ENCODE data around the gene NIPA2.

DNA sequence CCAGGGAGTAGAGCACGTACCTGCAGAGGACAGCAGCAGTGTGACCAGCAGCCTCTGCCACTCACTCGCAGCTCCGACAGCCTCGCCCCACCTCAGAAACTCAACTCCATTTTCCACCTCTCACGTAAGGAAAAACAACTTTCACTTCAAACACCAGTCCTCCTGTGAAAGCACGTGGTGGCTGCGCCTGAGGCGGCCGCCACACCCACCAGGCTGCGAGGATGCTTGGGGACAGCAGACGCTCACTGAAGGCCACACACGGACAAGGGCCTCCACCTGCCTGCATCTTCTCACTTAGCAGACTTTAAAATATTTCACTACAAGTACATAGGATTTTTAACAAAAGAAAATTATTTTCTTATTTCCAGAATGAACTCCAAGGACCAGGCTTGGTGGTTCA lies 73.8 kb downstream of the NIPA2 start:
- TF ChIP-seq, protein P1, sequence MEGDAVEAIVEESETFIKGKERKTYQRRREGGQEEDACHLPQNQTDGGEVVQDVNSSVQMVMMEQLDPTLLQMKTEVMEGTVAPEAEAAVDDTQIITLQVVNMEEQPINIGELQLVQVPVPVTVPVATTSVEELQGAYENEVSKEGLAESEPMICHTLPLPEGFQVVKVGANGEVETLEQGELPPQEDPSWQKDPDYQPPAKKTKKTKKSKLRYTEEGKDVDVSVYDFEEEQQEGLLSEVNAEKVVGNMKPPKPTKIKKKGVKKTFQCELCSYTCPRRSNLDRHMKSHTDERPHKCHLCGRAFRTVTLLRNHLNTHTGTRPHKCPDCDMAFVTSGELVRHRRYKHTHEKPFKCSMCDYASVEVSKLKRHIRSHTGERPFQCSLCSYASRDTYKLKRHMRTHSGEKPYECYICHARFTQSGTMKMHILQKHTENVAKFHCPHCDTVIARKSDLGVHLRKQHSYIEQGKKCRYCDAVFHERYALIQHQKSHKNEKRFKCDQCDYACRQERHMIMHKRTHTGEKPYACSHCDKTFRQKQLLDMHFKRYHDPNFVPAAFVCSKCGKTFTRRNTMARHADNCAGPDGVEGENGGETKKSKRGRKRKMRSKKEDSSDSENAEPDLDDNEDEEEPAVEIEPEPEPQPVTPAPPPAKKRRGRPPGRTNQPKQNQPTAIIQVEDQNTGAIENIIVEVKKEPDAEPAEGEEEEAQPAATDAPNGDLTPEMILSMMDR (IDR thresholded peaks at IDR 0.05): no peak
- TF ChIP-seq EP300 (IDR thresholded peaks at IDR 0.05; ENCODE audit: low read depth): no peak
- no peak for TF ChIP-seq POLR2A (IDR thresholded peaks at IDR 0.05)
- TF ChIP-seq POLR2AphosphoS5 (IDR thresholded peaks at IDR 0.05): no peak

Data from transverse colon (tissue), 4 donors.